Coronary artery (tissue), 2 donors: ENCODE measurements around the gene OMA1.
"Not testable (repeated sequence)": the region's sequence is repeated elsewhere in the genome, so short reads cannot be mapped to it uniquely, and the experiment has no call there.

Source experiments
- DNase-seq: peaks from one replicate; pipeline ENCODE4 v3.0.0-alpha.2; 2017; ENCODE audit warnings: low spot score
- H3K27ac ChIP-seq, 2 donors: fragments of 200-600 bp; sonication (generic); one replicate each; pipeline ENCODE4 v1.5.1; 2016 to 2019
- H3K4me3 ChIP-seq: fragments of 200-600 bp; sonication (generic); 2 replicates; pipeline ENCODE4 v1.5.1; 2016; ENCODE audit warnings: mild to moderate bottlenecking, moderate library complexity
- TF ChIP-seq, protein P1 (sequence below): fragments of 200-600 bp; sonication (generic); IDR thresholded peaks from one replicate; pipeline ENCODE4 v1.5.1; 2019; ENCODE audit warnings: antibody characterized with exemption

The OMA1 gene

DNA sequence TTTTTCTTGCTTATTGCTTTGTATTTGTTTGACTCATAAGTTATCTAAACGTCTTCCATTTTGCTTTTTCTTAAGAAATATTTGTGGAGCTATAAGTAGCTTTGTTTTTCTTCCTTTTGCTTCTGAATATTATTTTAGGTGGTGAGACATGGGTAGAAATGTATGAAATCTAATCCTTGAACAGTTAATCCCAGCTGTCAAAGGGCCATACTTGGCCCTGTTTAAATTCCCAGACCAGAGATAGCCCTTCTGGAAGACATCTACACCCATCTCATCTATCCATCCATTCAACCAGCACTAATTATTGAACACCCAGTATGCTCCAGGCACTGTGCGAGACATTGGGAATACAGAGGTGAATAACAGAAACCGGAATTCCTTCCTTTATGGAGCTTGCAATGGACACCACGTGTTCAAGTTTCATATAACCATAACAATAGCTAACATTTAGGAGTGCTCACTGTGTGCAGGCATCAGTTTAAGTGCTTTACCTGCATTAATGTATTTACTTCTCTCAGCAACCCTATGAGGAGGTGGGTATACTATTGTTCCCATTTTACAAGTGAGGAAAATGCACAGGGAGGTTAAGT, 21.8 kb upstream of the OMA1 start:
- no peak overlapping the region for H3K4me3 ChIP-seq
- no peak for DNase-seq
- H3K27ac ChIP-seq: no peak overlapping the region
- TF ChIP-seq, protein P1, sequence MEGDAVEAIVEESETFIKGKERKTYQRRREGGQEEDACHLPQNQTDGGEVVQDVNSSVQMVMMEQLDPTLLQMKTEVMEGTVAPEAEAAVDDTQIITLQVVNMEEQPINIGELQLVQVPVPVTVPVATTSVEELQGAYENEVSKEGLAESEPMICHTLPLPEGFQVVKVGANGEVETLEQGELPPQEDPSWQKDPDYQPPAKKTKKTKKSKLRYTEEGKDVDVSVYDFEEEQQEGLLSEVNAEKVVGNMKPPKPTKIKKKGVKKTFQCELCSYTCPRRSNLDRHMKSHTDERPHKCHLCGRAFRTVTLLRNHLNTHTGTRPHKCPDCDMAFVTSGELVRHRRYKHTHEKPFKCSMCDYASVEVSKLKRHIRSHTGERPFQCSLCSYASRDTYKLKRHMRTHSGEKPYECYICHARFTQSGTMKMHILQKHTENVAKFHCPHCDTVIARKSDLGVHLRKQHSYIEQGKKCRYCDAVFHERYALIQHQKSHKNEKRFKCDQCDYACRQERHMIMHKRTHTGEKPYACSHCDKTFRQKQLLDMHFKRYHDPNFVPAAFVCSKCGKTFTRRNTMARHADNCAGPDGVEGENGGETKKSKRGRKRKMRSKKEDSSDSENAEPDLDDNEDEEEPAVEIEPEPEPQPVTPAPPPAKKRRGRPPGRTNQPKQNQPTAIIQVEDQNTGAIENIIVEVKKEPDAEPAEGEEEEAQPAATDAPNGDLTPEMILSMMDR: no peak

DNA sequence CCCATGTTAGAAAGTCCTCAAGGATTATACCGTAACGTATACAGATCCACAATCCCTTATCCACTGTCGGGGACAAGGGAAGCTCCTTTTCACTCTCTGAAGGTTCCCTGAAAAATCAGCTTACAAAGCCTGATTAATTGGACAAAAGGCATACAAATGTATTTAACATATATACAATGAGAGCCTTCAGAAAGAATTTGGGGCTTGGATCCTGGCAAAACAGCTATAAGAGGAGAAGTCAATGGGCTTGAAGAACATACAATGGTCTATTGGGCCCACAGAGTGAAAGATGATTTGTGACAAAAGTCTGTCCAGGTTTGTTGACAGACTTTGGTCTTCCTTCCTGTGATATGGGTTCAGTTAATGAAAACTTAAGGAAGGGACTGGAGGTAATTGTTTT, 19.8 kb upstream of the OMA1 start:
- H3K27ac ChIP-seq: no peak overlapping the region
- no peak for DNase-seq
- TF ChIP-seq, protein P1: no peak
- no peak overlapping the region for H3K4me3 ChIP-seq

DNA sequence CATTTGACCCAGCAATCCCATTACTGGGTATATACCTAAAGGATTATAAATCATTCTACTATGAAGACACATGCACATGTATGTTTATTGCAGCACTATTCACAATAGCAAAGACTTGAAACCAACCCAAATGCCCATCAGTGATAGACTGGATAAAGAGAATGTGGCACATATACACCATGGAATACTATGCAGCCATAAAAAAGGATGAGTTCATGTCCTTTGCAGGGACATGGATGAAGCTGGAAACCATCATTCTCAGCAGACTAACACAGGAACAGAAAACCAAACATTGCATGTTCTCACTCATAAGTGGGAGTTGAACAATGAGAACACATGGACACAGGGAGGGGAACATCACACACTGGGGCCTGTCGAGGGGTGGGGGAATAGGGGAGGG, 17.2 kb upstream of the OMA1 start:
- H3K4me3 ChIP-seq, H3K27ac ChIP-seq, DNase-seq: not testable (repeated sequence)

DNA sequence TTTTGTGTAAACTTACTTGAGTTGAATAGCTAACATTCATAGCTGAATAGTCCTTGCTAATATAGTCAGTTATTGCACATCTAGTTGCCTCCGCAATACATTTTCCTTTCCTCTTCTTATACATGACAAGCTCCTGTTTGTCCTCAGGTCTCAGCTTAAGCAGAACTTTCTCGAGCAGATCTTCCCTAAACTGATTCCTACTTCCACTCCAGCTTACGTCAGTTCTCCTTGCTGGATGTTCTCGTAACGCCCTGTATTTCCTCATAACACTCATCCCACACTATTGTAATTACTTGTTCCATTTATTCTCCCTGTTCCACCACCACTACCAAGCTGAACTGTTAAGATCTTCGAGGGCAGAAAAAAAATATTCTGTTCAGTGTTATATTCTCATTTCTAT, 15.1 kb upstream of the OMA1 start:
- TF ChIP-seq, protein P1: no peak
- H3K27ac ChIP-seq: no peak overlapping the region
- no peak for DNase-seq
- H3K4me3 ChIP-seq: no peak overlapping the region

DNA sequence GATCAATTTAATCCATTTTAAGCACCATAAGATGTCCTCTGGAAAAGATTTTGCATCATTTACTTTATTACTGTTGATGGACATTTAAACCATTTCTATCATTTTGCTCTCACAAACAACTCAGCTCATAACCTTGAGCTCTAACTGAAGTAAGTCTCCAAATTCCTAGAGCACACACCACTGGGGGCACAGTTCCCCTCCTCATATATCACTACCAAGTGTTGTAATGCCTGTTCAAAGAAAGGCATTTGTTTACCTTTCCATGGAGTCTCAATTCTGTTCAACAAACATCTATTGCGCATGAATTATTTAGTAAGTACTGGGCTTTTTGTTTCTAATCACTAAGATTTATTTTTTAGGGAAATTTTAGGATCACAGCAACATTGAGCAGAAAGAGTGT, 8.9 kb upstream of the OMA1 start:
- TF ChIP-seq, protein P1: no peak
- H3K27ac ChIP-seq: no peak overlapping the region
- H3K4me3 ChIP-seq: no peak overlapping the region
- no peak for DNase-seq

DNA sequence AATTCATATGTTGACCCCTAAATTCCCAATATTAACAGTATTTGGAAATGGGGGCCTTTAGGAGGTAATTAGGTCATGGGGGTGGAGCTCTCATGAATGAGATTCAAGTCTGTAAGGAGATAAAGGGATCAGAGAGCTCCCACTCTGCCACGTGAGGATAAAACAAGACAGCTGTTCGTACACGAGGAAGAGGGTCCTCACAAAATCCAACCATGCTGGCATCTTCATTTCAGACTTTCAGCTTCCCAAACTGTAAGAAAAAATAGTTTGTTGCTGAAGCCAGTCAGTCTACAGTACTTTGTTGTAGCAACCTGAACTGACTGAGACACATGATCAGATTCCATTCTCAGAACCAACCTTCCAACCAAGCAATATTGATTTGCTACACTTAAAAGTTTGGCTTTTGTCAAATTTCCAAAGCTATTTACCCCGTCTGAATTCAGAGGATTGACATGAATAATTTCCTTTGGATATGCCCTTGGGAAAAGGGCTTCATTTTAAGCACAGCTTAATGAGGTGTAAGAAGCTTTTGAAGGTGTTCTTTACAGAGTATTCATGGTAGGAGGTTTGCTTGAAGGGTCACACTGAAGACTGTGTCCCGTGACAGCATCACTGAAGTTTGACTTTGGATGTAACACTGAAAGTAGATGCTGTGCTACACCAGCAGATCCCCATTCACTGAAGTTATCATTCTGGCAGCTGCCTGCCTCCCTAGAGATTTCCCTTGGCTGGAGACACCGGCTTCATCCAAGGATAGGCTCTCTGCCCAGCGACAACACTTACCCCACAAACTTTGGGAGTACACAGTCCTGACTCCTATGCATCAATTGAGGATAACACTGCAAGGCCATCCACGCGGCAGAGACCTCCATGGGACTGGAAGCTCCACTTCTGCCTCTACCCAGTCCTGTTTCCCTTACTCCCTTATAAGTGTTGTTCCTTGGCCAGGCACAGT, 4.9 kb upstream of the OMA1 start:
- TF ChIP-seq, protein P1: no peak
- H3K4me3 ChIP-seq: no peak overlapping the region
- no peak overlapping the region for H3K27ac ChIP-seq
- no peak for DNase-seq

DNA sequence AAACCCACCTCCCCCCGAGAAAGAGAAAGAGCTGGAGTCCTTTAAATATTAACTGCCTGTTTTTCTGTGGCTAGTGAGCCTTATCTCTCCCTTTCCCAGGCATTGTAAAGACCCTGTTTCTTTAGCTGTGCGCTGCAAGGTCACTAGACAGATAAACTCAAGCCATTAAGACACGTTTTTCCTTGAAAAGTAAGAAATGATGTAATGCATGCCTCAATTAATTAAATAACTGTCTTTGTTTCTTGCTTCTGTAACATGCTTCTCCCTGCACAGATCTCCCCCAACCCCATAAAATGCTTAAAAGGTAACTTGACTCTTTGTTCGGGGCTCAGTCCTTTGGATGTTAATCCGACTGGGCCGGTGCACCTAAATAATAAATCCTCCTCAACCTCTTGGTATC, 2.8 kb upstream of the OMA1 start:
- not testable (repeated sequence) for H3K27ac ChIP-seq, H3K4me3 ChIP-seq, DNase-seq

DNA sequence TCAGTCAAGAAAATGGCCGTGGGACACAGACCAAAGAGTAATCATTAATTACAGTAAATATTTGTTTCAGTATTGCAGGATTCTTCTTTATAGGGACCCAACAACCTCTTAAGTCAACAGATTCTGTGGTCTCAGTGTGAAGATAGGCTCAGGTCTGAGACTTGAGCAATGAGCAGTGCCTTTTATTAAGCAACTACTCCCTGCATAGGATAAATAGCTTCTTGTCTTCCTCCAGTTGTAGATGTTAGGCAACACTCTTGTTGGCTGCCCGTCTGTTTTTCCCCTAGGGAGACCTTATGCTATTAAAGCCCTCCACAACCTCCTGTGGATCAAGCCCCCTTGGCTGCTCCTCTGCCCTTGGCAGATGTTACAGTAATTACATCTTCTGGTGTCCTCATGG, 1.8 kb upstream of the OMA1 start:
- H3K4me3 ChIP-seq: no peak overlapping the region
- TF ChIP-seq, protein P1: no peak
- no peak overlapping the region for H3K27ac ChIP-seq
- DNase-seq: no peak
